Measurements from ENCODE around the gene KCNIP1. TPM values are rescaled to one million over a fixed set of nuclear protein-coding genes. Genes with fewer than 3 reads are reported as not detected.

Gene KCNIP1
- total and polyA plus RNA-seq, 10 of the 15 experiments (the other 5 are each of a cell fraction or from before 2014, with no cell fraction given) = not detected

DNA sequence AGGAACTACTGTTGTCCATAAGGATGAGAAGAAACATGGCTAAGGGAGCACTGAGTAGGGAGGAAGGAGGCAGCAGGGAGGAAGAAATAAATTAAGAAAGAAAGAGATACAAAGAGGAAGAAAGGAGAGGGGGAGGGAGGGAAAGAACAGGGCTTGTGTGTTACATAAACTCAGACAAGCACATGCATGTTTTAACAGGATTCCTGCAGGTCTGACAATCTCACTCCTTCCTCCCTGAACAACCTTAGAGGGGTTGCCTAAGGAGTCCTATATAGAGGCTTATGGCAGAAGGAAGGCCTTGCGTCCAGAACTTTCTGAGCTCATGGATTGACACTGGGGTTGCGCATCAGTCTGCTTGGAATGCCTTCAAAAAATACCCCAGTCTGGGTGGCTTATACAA, 4.2 kb upstream of the KCNIP1 start:
- Histone ChIP-seq H3K4me3 (no peak overlapping the region), H3K9me3 (replicated peaks; ENCODE audit: control insufficient read depth, insufficient read depth, low read length) (no peaks in the 10 kb centered on the region), H3K4me1 (ENCODE audit: control insufficient read depth, insufficient read depth, low read length) (no peaks in the 10 kb centered on the region), H3K9ac (ENCODE audit: control insufficient read depth, insufficient read depth, low read length) (no peak overlapping the region), H3K79me2 (ENCODE audit: control insufficient read depth, insufficient read depth, low read length) (no peaks in the 10 kb centered on the region), H4K20me1 (ENCODE audit: control insufficient read depth, insufficient read depth) (no peaks in the 10 kb centered on the region), H3K27me3 (replicated peaks in 1 of 2; ENCODE audit: control insufficient read depth in 2 of 2, insufficient read depth in 2 of 2, low read length in 1 of 2) (peaks cover 7 to 11% of the 10 kb centered on the region in 2 experiments), H3K36me3 (ENCODE audit: control insufficient read depth in 2 of 2, insufficient read depth in 2 of 2, low read length in 1 of 2) (no peaks in the 10 kb centered on the region), H2AFZ (ENCODE audit: control insufficient read depth, low read depth, low read length) (no peak overlapping the region), H3K4me2 (ENCODE audit: control insufficient read depth, insufficient read depth) (no peak overlapping the region), H3K27ac (ENCODE audit: control insufficient read depth, insufficient read depth) (no peak overlapping the region)
- WGBS (ENCODE audit: insufficient coverage, insufficient replicate concordance, low lambda C conversion rate, missing lambda C conversion rate) = 92% methylated on average over 2 of the region's 2 CpGs
- no peak for ATAC-seq
- TF ChIP-seq WRNIP1 (IDR thresholded peaks at IDR 0.05; ENCODE audit: borderline replicate concordance, low read depth, low read length) (no peak), BMI1 (IDR thresholded peaks at IDR 0.05; ENCODE audit: borderline replicate concordance) (no peak), EED (IDR thresholded peaks at IDR 0.05; ENCODE audit: low read depth) (no peak), CHD4 (IDR thresholded peaks at IDR 0.05) (no peak), RELA (IDR thresholded peaks at IDR 0.05; ENCODE audit: borderline replicate concordance, partially characterized antibody) (no peak), POLR2AphosphoS2 (IDR thresholded peaks at IDR 0.05; ENCODE audit: low read depth, low read length) (no peak), NRF1 (conservative IDR thresholded peaks at IDR 0.05; ENCODE audit: low read depth, low read length) (no peak), NFIC (IDR thresholded peaks at IDR 0.05; ENCODE audit: low read depth, low read length) (no peak)
- TF ChIP-seq, protein P1, sequence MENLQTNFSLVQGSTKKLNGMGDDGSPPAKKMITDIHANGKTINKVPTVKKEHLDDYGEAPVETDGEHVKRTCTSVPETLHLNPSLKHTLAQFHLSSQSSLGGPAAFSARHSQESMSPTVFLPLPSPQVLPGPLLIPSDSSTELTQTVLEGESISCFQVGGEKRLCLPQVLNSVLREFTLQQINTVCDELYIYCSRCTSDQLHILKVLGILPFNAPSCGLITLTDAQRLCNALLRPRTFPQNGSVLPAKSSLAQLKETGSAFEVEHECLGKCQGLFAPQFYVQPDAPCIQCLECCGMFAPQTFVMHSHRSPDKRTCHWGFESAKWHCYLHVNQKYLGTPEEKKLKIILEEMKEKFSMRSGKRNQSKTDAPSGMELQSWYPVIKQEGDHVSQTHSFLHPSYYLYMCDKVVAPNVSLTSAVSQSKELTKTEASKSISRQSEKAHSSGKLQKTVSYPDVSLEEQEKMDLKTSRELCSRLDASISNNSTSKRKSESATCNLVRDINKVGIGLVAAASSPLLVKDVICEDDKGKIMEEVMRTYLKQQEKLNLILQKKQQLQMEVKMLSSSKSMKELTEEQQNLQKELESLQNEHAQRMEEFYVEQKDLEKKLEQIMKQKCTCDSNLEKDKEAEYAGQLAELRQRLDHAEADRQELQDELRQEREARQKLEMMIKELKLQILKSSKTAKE (IDR thresholded peaks at IDR 0.05; ENCODE audit: low read depth, poor library complexity, severe bottlenecking) = no peak
- TF ChIP-seq, protein P2, sequence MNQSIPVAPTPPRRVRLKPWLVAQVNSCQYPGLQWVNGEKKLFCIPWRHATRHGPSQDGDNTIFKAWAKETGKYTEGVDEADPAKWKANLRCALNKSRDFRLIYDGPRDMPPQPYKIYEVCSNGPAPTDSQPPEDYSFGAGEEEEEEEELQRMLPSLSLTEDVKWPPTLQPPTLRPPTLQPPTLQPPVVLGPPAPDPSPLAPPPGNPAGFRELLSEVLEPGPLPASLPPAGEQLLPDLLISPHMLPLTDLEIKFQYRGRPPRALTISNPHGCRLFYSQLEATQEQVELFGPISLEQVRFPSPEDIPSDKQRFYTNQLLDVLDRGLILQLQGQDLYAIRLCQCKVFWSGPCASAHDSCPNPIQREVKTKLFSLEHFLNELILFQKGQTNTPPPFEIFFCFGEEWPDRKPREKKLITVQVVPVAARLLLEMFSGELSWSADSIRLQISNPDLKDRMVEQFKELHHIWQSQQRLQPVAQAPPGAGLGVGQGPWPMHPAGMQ (IDR thresholded peaks at IDR 0.05; ENCODE audit: borderline replicate concordance) = no peak
- SMC1A ChIA-PET (ENCODE audit: uncharacterized antibody, unreplicated experiment) = no interaction called here
- BruUV-seq (replicated peaks) = no TSS peak
- in situ Hi-C loops (cut with MboI) (no loop called here), intact Hi-C loops (cut with micrococcal nuclease; ENCODE audit: unreplicated experiment) (no loop called here)
- FAIRE-seq = no peak
- CTCF ChIA-PET = interaction anchor here (1.0 kb wide), 1 partner anchor 42 kb away, joined by 3 read pairs; no protein-coding TSS in a partner anchor
- DNase-seq (ENCODE audit: low read depth, low spot score) = no peak
- RAD21 ChIA-PET (ENCODE audit: unreplicated experiment) = no interaction called here
- POLR2A ChIA-PET = no interaction called here

All from GM12878 (cell line).